ENCODE measurements around the gene CCR5.

CCR5 gene

GRCh38 chr3:46413951-46414350 lies 43.2 kb downstream of the CCR5 start:
- Histone ChIP-seq H3K9ac (ENCODE audit: low read length in 5 of 5) (no peak overlapping the region), H3K9me3 (ENCODE audit: control insufficient read depth in 5 of 5, low read length in 5 of 5) (no peaks in the 10 kb centered on the region), H3K27me3 (ENCODE audit: control insufficient read depth in 5 of 5, insufficient read depth in 4 of 5, low read length in 5 of 5) (no peaks in the 10 kb centered on the region), H3K36me3 (ENCODE audit: control insufficient read depth in 5 of 5, insufficient read depth in 5 of 5, low read length in 5 of 5) (no peaks in the 10 kb centered on the region), H3K4me3 (ENCODE audit: low read depth in 1 of 5, low read length in 5 of 5) (no peak overlapping the region), H3K4me1 (ENCODE audit: control insufficient read depth in 5 of 5, insufficient read depth in 5 of 5, low read length in 5 of 5) (peaks cover 0 to 49% (median 2%) of the 10 kb centered on the region in 5 donors), H3K27ac (ENCODE audit: low read depth, low read length) (peak overlapping the region; percentile 42)

- no peak overlapping the region for H3K27ac ChIP-seq (ENCODE audit: low read depth, low read length)
These were observed 44.0 kb downstream of the CCR5 start for GRCh38 chr3:46414739-46415138.

GRCh38 chr3:46416125-46416810 lies 45.5 kb downstream of the CCR5 start:
- H3K27ac ChIP-seq (ENCODE audit: low read depth, low read length): no peak overlapping the region
- no peak overlapping the region for H3K9ac ChIP-seq (ENCODE audit: low read length in 5 of 5)
- H3K4me1 ChIP-seq (ENCODE audit: control insufficient read depth in 5 of 5, insufficient read depth in 5 of 5, low read length in 5 of 5): peaks cover 0 to 37% (median 2%) of the 10 kb centered on the region in 5 donors
- no peak overlapping the region for H3K4me3 ChIP-seq (ENCODE audit: low read depth in 1 of 5, low read length in 5 of 5)
- no peaks in the 10 kb centered on the region for H3K36me3 ChIP-seq (ENCODE audit: control insufficient read depth in 5 of 5, insufficient read depth in 5 of 5, low read length in 5 of 5)
- no peaks in the 10 kb centered on the region for H3K9me3 ChIP-seq (ENCODE audit: control insufficient read depth in 5 of 5, low read length in 5 of 5)
- no peaks in the 10 kb centered on the region for H3K27me3 ChIP-seq (ENCODE audit: control insufficient read depth in 5 of 5, insufficient read depth in 4 of 5, low read length in 5 of 5)

More at GRCh38 chr3:46414739-46415138, 44.0 kb downstream of the CCR5 start:
- Histone ChIP-seq H3K9me3 (ENCODE audit: control insufficient read depth in 5 of 5, low read length in 5 of 5) (no peaks in the 10 kb centered on the region), H3K4me1 (ENCODE audit: control insufficient read depth in 5 of 5, insufficient read depth in 5 of 5, low read length in 5 of 5) (peaks cover 0 to 47% (median 2%) of the 10 kb centered on the region in 5 donors), H3K9ac (ENCODE audit: low read length in 5 of 5) (no peak overlapping the region), H3K4me3 (ENCODE audit: low read depth in 1 of 5, low read length in 5 of 5) (no peak overlapping the region), H3K27me3 (ENCODE audit: control insufficient read depth in 5 of 5, insufficient read depth in 4 of 5, low read length in 5 of 5) (no peaks in the 10 kb centered on the region), H3K36me3 (ENCODE audit: control insufficient read depth in 5 of 5, insufficient read depth in 5 of 5, low read length in 5 of 5) (no peaks in the 10 kb centered on the region)

GRCh38 chr3:46416811-46417510 lies 46.2 kb downstream of the CCR5 start:
- Histone ChIP-seq H3K4me3 (ENCODE audit: low read depth in 1 of 5, low read length in 5 of 5) (no peak overlapping the region), H3K9me3 (ENCODE audit: control insufficient read depth in 5 of 5, low read length in 5 of 5) (no peaks in the 10 kb centered on the region), H3K4me1 (ENCODE audit: control insufficient read depth in 5 of 5, insufficient read depth in 5 of 5, low read length in 5 of 5) (peaks cover 0 to 37% (median 2%) of the 10 kb centered on the region in 5 donors), H3K9ac (ENCODE audit: low read length in 5 of 5) (no peak overlapping the region), H3K27ac (ENCODE audit: low read depth, low read length) (no peak overlapping the region), H3K36me3 (ENCODE audit: control insufficient read depth in 5 of 5, insufficient read depth in 5 of 5, low read length in 5 of 5) (no peaks in the 10 kb centered on the region), H3K27me3 (ENCODE audit: control insufficient read depth in 5 of 5, insufficient read depth in 4 of 5, low read length in 5 of 5) (no peaks in the 10 kb centered on the region)

- no peaks in the 10 kb centered on the region for H3K9me3 ChIP-seq (ENCODE audit: control insufficient read depth in 5 of 5, low read length in 5 of 5)
- H3K36me3 ChIP-seq (ENCODE audit: control insufficient read depth in 5 of 5, insufficient read depth in 5 of 5, low read length in 5 of 5): no peaks in the 10 kb centered on the region
- H3K27me3 ChIP-seq (ENCODE audit: control insufficient read depth in 5 of 5, insufficient read depth in 4 of 5, low read length in 5 of 5): no peaks in the 10 kb centered on the region
- no peak overlapping the region for H3K27ac ChIP-seq (ENCODE audit: low read depth, low read length)
- no peak overlapping the region for H3K4me3 ChIP-seq (ENCODE audit: low read depth in 1 of 5, low read length in 5 of 5)
- no peak overlapping the region for H3K9ac ChIP-seq (ENCODE audit: low read length in 5 of 5)
- H3K4me1 ChIP-seq (ENCODE audit: control insufficient read depth in 5 of 5, insufficient read depth in 5 of 5, low read length in 5 of 5): peaks cover 0 to 27% (median 2%) of the 10 kb centered on the region in 5 donors
These were observed 47.3 kb downstream of the CCR5 start for GRCh38 chr3:46417841-46418611.

GRCh38 chr3:46419816-46420215 lies 49.1 kb downstream of the CCR5 start:
- no peaks in the 10 kb centered on the region for H3K36me3 ChIP-seq (ENCODE audit: control insufficient read depth in 5 of 5, insufficient read depth in 5 of 5, low read length in 5 of 5)
- no peaks in the 10 kb centered on the region for H3K9me3 ChIP-seq (ENCODE audit: control insufficient read depth in 5 of 5, low read length in 5 of 5)

GRCh38 chr3:46420931-46421330 lies 50.2 kb downstream of the CCR5 start:
- Histone ChIP-seq H3K9ac (ENCODE audit: low read length in 5 of 5) (no peak overlapping the region), H3K4me3 (ENCODE audit: low read depth in 1 of 5, low read length in 5 of 5) (no peak overlapping the region), H3K27ac (ENCODE audit: low read depth, low read length) (no peak overlapping the region), H3K27me3 (ENCODE audit: control insufficient read depth in 5 of 5, insufficient read depth in 4 of 5, low read length in 5 of 5) (no peaks in the 10 kb centered on the region), H3K4me1 (ENCODE audit: control insufficient read depth in 5 of 5, insufficient read depth in 5 of 5, low read length in 5 of 5) (peaks cover 0 to 11% (median 0%) of the 10 kb centered on the region in 5 donors), H3K36me3 (ENCODE audit: control insufficient read depth in 5 of 5, insufficient read depth in 5 of 5, low read length in 5 of 5) (no peaks in the 10 kb centered on the region), H3K9me3 (ENCODE audit: control insufficient read depth in 5 of 5, low read length in 5 of 5) (no peaks in the 10 kb centered on the region)

More at GRCh38 chr3:46419816-46420215, 49.1 kb downstream of the CCR5 start:
- Histone ChIP-seq H3K4me3 (ENCODE audit: low read depth in 1 of 5, low read length in 5 of 5) (no peak overlapping the region), H3K27me3 (ENCODE audit: control insufficient read depth in 5 of 5, insufficient read depth in 4 of 5, low read length in 5 of 5) (no peaks in the 10 kb centered on the region), H3K27ac (ENCODE audit: low read depth, low read length) (no peak overlapping the region), H3K9ac (ENCODE audit: low read length in 5 of 5) (no peak overlapping the region), H3K4me1 (ENCODE audit: control insufficient read depth in 5 of 5, insufficient read depth in 5 of 5, low read length in 5 of 5) (peaks cover 0 to 18% (median 2%) of the 10 kb centered on the region in 5 donors)

GRCh38 chr3:46422617-46423016 lies 51.9 kb downstream of the CCR5 start:
- no peak overlapping the region for H3K9ac ChIP-seq (ENCODE audit: low read length in 5 of 5)
- no peak overlapping the region for H3K27ac ChIP-seq (ENCODE audit: low read depth, low read length)
- H3K4me1 ChIP-seq (ENCODE audit: control insufficient read depth in 5 of 5, insufficient read depth in 5 of 5, low read length in 5 of 5): peaks cover 0 to 6% (median under 1%) of the 10 kb centered on the region in 5 donors
- no peaks in the 10 kb centered on the region for H3K36me3 ChIP-seq (ENCODE audit: control insufficient read depth in 5 of 5, insufficient read depth in 5 of 5, low read length in 5 of 5)
- H3K4me3 ChIP-seq (ENCODE audit: low read depth in 1 of 5, low read length in 5 of 5): no peak overlapping the region
- H3K9me3 ChIP-seq (ENCODE audit: control insufficient read depth in 5 of 5, low read length in 5 of 5): no peaks in the 10 kb centered on the region
- H3K27me3 ChIP-seq (ENCODE audit: control insufficient read depth in 5 of 5, insufficient read depth in 4 of 5, low read length in 5 of 5): no peaks in the 10 kb centered on the region

- no peaks in the 10 kb centered on the region for H3K36me3 ChIP-seq (ENCODE audit: control insufficient read depth in 5 of 5, insufficient read depth in 5 of 5, low read length in 5 of 5)
- H3K9me3 ChIP-seq (ENCODE audit: control insufficient read depth in 5 of 5, low read length in 5 of 5): no peaks in the 10 kb centered on the region
- no peak overlapping the region for H3K4me3 ChIP-seq (ENCODE audit: low read depth in 1 of 5, low read length in 5 of 5)
- H3K27ac ChIP-seq (ENCODE audit: low read depth, low read length): no peak overlapping the region
- H3K9ac ChIP-seq (ENCODE audit: low read length in 5 of 5): no peak overlapping the region
- H3K4me1 ChIP-seq (ENCODE audit: control insufficient read depth in 5 of 5, insufficient read depth in 5 of 5, low read length in 5 of 5): peaks cover 0 to 10% (median 4%) of the 10 kb centered on the region in 5 donors
- H3K27me3 ChIP-seq (ENCODE audit: control insufficient read depth in 5 of 5, insufficient read depth in 4 of 5, low read length in 5 of 5): no peaks in the 10 kb centered on the region
These were observed 52.8 kb downstream of the CCR5 start for GRCh38 chr3:46423588-46423987.
